ENCODE results near the gene SLC15A4.

SLC15A4 gene

GRCh38 chr12:128861226-128862016 lies 37.7 kb upstream of the SLC15A4 start:
- no peak overlapping the region for H3K4me3 ChIP-seq (ENCODE audit: low read depth, low read length)
- no peak for DNase-seq (ENCODE audit: low read depth)
- TF ChIP-seq CTCF (IDR thresholded peaks at IDR 0.05; ENCODE audit: control insufficient read depth, extremely low read depth, insufficient read depth) = no peak

DNA sequence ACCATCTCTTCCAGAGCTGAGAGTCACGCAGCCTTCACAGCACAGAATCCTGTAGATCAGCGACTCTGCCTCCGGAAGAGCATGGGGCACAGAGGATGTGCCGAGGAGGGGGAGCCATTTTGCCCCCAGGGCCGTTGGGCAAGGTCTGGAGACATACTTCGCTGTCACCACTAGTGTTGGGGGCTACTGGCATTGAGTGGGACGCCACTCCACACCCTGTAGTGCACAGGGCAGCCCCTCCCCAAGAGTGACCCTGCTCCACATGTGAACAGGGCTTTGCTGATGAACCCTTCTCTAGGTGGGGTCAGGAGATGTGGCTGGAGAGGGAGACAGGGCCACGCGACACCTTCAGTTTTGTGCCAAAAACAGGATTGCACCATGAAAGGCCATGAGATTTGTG lies 35.6 kb upstream of the SLC15A4 start:
- TF ChIP-seq CTCF (IDR thresholded peaks at IDR 0.05; ENCODE audit: control insufficient read depth, extremely low read depth, insufficient read depth) = no peak
- no peak overlapping the region for H3K4me3 ChIP-seq (ENCODE audit: low read depth, low read length)
- DNase-seq (ENCODE audit: low read depth) = no peak

DNA sequence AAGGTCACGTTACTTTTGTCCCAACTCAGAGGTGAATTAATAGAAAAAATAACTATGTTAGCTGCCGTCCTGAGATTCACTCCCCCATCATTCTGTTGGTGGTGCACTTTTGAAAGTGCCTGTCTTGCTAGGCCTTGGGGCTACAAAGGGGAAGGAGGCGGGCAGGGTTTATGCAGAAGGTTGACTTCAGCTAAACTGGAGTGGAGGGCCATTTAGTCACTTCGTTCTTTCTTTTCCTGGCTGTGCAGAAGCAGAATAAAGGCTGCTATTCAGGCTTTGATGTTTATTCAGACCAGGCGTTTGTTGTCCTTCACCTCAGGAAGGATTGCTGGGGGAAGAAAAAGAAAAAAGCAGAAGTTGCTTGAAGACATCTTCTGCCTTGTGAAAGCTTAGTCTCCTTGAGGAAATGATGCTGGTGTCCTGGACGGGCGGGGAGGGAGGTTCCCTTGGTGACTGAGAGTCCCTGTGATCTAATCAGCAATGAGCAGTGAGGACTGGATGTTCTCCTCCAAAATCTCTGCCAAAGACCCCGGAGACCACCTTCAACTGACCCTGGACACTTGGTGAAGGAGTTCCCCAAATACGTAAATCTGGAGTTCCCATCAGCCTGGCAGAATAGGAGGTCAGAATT lies 33.5 kb upstream of the SLC15A4 start:
- DNase-seq (ENCODE audit: low read depth) = no peak
- TF ChIP-seq CTCF (IDR thresholded peaks at IDR 0.05; ENCODE audit: control insufficient read depth, extremely low read depth, insufficient read depth) = no peak

GRCh38 chr12:128856791-128857078 lies 33.0 kb upstream of the SLC15A4 start:
- no peak for DNase-seq (ENCODE audit: low read depth)
- TF ChIP-seq CTCF (IDR thresholded peaks at IDR 0.05; ENCODE audit: control insufficient read depth, extremely low read depth, insufficient read depth) = no peak

More for the DNA sequence above, 33.5 kb upstream of the SLC15A4 start:
- no peak overlapping the region for H3K4me3 ChIP-seq (ENCODE audit: low read depth, low read length)

GRCh38 chr12:128856035-128856790 lies 32.5 kb upstream of the SLC15A4 start:
- no peak for DNase-seq (ENCODE audit: low read depth)
- TF ChIP-seq CTCF (IDR thresholded peaks at IDR 0.05; ENCODE audit: control insufficient read depth, extremely low read depth, insufficient read depth) = no peak
- H3K4me3 ChIP-seq (ENCODE audit: low read depth, low read length) = no peak overlapping the region

More at GRCh38 chr12:128856791-128857078, 33.0 kb upstream of the SLC15A4 start:
- H3K4me3 ChIP-seq (ENCODE audit: low read depth, low read length) = no peak overlapping the region

DNA sequence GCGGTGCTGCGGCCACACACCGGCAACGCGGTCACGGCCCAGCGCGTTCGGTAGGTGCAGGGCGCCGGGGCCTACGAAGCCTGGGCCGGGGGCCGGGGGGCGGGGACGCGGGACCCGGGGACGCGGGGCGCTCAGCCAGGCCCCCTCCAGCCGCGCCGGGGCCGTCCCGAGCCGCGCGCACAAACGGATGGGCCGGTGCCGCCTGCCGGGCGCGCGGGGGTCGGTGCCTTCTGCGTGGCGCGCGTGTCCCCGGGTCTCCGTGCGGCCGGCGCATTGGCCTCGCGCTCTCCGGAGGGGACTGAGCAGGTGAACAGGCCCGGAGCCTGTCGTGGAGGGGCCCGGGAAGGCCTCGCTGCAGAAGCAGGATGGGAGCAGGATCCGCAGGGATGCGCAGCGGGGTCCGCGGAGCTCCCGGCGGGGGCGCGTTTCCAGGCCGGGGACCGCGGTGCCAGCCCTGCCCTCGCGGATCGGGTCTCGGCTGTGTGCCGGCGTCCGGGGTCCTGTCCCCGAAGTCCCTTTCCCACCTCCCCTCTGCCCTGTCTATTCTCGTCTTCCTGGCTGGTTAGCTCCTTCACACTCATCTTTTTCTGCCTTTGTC lies 29.9 kb upstream of the SLC15A4 start:
- no peak for TF ChIP-seq CTCF (IDR thresholded peaks at IDR 0.05; ENCODE audit: control insufficient read depth, extremely low read depth, insufficient read depth)
- no peak for DNase-seq (ENCODE audit: low read depth)
- H3K4me3 ChIP-seq (ENCODE audit: low read depth, low read length) = no peak overlapping the region

Data from LNCaP clone FGC (cell line).